ENCODE results near the gene NAGA.
"Not testable (repeated sequence)": the region's sequence is repeated elsewhere in the genome, so short reads cannot be mapped to it uniquely, and the experiment has no call there.

NAGA gene

DNA sequence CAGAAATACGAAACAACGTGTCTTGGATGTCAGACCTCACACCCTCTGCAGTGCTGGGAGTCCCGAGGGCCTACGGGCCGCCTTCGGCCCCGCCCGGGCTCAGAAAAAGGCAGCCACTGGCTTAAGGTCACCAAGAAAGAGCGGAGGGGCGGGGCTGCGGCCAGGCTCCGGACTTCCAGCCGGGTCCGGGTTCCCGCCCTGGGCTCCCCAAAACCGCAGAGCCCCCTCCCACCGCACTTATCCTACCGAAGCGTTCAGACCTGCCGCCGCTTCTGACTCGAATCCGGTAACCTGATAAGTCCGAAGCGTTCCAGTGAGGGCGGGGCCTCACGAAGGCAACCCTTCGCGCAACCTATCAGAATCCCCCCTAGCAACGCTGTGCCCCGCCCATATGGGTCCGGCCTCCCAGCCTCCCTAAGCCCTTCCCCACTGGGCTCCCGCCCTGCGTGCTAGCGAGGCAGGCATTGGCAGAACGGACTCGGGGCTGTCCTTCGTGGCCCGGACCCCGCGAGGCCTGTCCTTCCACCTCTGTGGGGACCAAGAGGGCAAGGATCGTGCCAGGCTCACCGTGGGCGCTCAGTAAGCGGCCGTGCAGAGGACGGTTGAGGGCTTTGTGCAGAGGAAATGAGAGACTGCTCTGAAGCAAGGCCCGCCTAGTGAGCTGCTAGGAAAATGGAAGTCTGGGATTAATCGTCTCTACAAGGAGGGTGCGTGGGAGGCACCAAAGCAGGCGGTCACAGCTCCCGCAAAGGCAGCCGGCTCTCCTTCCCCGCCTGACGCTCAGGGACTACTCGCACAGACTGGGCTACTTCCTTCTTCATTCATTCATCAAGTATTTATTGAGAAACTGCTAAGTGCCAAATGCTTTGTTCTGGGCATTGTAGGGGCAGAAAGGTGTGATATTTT lies at the start of gene NAGA:
NAGA (minus strand) TSS at position 296 of the 906 bp plus-strand sequence. CDS start 515 bp downstream, outside the sequence.
- peak; percentile 84 to 94 for DNase-seq (ENCODE audit: low read depth in 2 of 2)

GRCh38 chr22:42116848-42117424 lies 46.3 kb upstream of the NAGA start:
- no peak for DNase-seq (ENCODE audit: low read depth in 2 of 2)

- not testable (repeated sequence) for DNase-seq (ENCODE audit: low read depth in 2 of 2)
Measured at GRCh38 chr22:42115420-42115830, 44.8 kb upstream of the NAGA start.

- no peak for DNase-seq (ENCODE audit: low read depth in 2 of 2)
Measured at GRCh38 chr22:42114721-42115120, 44.1 kb upstream of the NAGA start.

- DNase-seq (ENCODE audit: low read depth in 2 of 2): not testable (repeated sequence)
Measured at GRCh38 chr22:42112793-42113192, 42.2 kb upstream of the NAGA start.

DNA sequence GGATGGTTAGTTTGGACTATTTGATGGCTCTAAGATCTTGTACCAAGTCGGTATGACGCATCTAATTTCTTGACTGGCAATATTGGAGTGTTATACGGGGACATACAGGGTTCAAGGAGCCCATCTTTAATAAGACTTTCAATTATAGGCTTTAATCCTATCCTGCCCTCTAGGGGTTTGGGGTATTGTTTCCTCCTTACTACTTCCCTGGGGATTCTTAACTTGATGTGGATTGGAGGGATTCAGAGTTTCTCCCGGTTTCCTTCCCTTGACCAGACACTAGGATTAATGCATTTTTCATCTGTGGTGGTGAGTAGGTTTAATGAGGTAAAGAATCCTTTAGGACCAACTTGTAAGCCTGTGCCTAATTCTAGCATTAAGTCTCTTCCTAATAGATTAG lies 41.2 kb upstream of the NAGA start:
- DNase-seq (ENCODE audit: low read depth in 2 of 2): no peak

GRCh38 chr22:42108848-42109247 lies 38.2 kb upstream of the NAGA start:
- DNase-seq (ENCODE audit: low read depth in 2 of 2): no peak

DNA sequence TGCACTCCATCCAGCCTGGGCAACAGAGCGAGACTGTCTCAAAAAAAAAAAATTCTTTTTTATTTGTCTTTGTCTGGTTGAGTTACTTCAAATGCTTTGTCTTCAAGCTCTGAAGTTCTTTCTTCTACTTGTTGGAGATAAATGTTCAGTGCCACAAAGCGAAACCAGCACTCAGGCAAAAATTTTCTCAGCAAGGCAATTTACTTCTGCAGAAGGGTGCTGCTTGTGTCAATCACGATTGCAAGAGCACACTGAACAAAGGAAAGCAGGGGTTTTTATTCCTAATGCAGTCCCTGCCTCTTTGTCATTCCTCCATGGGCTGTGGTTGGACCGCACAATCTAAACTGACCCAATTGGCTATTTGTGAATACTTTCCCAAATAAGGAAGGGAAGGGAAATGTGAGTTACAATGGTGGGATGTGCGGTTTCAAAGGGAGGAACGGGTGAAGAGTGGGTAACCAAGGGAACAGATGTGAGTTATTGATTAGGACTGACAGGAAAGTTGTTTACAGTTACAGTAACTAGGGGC lies 33.8 kb upstream of the NAGA start:
- DNase-seq (ENCODE audit: low read depth in 2 of 2): not testable (repeated sequence)

- no peak for DNase-seq (ENCODE audit: low read depth in 2 of 2)
Measured at GRCh38 chr22:42101199-42101598, 30.6 kb upstream of the NAGA start.

DNA sequence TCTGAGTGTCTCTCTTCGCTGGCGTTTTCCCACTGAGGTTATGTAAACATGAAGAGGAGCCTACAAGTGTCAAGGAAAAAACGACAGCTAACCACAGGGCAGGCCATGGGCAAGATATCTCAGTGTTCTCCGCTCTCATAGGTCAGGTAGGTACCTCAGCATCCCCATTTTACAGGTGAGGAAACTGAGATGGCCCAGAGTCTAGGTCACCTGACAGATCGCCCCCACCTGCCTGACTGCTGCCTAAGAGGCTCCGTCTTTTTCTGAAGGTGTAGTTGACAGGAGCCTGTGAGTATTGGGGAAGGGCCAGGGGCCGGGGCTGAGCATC lies 20.8 kb upstream of the NAGA start:
- no peak for DNase-seq (ENCODE audit: low read depth in 2 of 2)

DNA sequence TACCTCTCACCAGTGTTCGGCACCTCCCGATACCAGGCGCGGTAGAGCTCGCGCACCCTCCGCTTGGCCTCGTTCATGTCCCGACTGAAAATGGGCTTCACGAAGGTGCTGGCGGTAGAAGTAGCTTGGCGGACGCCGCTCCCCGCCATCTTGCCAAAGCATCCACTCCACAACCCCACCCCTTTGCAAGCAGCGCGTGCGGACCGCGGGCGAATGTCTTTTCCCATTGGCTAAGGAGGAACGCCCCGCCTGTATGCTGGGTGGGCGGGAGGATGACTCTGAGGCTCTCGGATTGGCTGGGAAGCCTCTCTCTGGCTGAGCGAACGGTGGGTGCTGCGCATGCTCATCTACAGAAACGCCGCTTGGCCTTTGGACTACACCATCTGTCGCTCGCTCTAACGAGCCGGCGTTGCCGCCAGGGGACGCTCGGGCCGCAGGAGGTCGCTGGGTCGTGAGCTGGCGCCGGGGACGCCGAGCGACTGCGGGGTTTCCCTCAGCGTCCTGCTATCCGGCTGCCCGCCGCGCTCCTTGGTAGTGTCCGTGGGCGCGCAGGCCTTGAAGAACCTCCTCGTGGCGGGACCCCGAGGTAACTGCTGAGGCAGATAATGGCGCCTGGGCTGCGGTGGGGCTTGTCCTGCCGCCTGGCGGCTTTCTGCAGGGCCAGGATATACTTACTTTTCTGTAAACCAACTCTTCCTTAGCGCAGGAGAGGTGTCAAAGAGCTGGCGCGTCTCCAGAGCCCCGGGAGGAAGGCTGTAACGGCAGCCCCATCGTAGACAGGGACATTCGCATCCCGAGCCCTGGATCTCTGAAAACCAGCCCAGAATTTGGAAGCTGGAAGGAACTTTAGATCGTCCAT lies 20.2 kb upstream of the NAGA start, which contains the start of gene NDUFA6:
NDUFA6 (minus strand) TSS at position 177 of the 859 bp plus-strand sequence; CDS start at position 149, 28 bp downstream.
- DNase-seq (ENCODE audit: low read depth in 2 of 2): peak; percentile 96 to 97

DNA sequence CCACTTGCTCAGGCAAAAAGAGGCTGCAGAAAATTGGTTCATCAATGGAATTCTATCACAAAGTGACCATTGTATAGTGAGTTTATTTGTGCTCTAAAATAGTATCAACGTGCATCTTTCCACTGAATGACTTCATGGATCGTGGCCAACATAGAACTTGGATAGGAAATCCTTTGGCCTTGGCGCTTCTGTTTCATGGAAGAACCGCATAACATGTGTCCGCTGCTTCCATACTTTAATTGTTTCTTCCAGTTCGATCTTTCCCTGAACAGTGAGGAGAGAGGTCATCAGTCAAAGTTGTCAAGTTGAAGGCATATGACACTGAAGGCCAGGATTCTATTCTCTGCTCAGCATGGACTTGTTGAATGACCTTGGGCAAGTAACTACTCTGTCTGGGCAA lies 15.4 kb upstream of the NAGA start:
- no peak for DNase-seq (ENCODE audit: low read depth in 2 of 2)

DNA sequence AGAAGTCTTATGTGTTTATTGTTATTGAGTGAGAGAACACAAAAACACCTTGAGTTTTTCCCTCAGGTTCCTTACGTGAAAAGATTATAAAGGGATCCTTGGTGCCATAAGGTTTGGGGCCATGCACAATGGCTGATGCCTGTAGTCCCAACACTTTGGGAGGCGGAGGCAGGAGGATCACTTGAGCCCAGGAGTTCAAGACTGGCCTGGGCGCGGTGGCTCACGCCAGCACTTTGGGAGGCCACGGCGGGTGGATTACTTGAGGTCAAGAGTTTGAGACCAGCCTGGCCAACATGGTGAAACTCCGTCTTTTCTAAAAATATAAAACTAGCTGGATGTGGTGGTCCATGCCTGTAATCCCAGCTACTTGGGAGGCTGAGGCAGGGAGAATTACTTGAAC lies 14.3 kb upstream of the NAGA start:
- no peak for DNase-seq (ENCODE audit: low read depth in 2 of 2)

DNA sequence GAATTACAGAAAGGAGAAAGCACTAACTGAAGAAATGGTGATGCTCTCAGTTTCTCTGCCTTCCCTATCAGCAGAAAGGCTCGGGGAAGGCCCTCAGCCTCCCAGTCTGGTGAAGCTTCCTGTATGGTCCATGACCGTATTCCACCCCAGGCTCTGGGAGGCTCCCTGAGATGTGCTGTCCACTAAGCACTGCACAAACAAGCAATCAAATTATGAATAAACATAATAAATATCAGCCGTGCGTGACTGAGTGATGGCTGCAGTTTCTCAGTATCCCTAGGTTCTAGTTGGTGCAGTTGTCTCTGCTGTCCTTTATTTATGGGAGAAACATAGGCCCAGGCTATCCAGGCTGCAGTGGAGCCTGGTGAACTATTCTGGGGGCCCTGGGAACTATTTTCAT lies 12.5 kb upstream of the NAGA start:
- no peak for DNase-seq (ENCODE audit: low read depth in 2 of 2)

DNA sequence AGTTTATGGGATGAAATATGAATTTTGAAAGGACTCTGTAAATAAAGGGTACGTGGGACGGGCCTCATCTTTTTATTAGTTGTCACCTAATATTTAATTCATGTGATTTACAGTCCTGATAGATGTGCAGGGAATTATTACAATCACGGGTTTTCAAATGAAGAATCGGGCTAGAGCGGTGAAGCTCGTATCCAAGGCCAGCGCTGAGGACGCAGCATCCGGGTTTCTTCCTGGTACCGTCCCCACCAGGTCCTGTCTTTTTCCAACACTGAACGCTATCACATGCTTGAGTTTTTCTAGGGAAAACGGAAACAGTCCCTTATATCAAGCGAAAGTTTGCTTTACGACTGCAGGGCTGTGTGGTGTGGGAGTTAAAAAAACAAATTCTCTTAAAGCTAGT lies 9.7 kb upstream of the NAGA start:
- DNase-seq (ENCODE audit: low read depth in 2 of 2): no peak

DNA sequence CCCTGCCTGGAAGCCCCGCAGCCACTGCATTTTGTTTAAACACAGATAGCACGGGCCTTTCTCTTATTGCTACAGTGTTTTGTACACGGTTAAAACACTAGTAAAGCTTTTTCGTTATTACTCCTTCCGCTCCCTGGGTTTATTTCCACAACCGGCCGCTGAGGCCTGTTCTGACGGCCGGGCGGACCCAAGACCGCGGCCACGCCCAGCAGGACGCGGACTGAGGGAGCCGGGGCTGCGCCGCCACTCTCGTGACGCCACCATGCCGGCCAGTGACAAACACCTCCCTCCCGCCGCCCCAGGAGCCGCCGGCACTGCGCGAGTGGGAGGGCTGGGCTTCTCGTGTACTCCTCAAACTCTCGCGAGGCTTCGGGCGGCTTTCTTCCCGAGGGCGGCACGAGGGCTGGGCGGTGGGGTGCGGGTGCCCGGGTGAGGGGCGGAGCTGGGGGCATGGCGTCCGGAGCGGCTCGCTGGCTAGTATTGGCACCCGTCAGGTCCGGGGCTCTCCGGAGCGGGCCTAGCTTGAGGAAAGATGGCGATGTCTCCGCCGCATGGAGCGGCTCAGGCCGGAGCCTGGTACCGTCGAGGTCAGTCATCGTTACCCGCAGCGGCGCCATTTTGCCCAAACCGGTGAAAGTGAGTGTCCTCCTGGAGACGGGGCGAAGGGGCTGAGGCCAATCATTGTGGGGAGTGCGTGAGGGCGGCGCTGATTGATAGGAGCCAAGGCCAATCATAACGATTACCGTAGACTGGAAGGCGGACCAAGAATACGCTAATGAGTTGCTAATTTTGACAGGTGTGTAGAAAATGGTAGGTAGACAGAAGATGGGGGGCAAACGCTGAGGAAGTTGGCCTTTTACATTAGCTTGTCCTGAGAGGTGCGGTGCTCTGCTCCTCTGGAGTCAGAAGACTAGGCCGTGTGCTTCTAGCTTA lies 9.0 kb upstream of the NAGA start, which contains the start of gene SMDT1:
SMDT1 (plus strand) TSS at position 382 of the 933 bp plus-strand sequence; CDS start at position 451, 69 bp downstream.
- peak; percentile 95 to 98 for DNase-seq (ENCODE audit: low read depth in 2 of 2)

GRCh38 chr22:42078469-42079318 lies 8.1 kb upstream of the NAGA start:
- no peak for DNase-seq (ENCODE audit: low read depth in 2 of 2)

DNA sequence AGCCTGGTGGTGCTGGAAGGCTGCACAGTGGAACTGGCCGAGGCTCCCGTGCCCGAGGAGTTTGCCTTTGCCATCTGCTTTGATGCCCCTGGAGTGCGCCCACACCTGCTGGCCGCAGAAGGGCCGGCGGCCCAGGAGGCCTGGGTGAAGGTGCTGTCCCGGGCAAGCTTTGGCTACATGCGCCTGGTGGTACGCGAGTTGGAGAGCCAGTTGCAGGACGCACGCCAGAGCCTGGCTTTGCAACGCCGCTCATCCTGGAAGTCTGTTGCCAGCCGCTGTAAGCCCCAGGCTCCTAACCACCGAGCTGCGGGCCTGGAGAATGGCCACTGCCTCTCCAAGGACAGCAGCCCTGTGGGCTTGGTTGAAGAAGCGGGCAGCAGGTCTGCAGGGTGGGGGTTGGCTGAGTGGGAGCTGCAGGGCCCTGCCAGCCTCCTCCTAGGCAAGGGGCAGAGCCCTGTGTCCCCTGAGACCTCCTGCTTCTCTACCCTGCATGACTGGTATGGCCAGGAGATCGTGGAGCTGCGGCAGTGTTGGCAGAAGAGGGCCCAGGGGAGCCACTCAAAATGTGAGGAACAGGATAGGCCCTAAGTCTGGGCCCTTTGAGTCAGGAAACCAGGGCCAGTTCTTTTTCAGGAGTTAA lies 7.0 kb upstream of the NAGA start:
- DNase-seq (ENCODE audit: low read depth in 2 of 2): no peak

- no peak for DNase-seq (ENCODE audit: low read depth in 2 of 2)
Measured at GRCh38 chr22:42076764-42077485, 6.3 kb upstream of the NAGA start.

Measured in stimulated activated CD4-positive, alpha-beta T cell treated with anti-CD3 and anti-CD28 coated beads, Interleukin-12 subunit alpha, Interleukin-12 subunit beta, amount 100 ng/mL, for 24 hours (primary cell).